IMR-90 (cell line): ENCODE data around the gene ORC5. TPM values are rescaled to one million over a fixed set of nuclear protein-coding genes. Genes with fewer than 3 reads are reported as not detected.

Source experiments
- ATAC-seq: fragments of 200-7000 bp; cut with Tn5 transposase; 2 replicates; pipeline ENCODE4 v1.9.1; 2020; ENCODE audit warnings: low read depth, mild to moderate bottlenecking, moderate library complexity
- BruUV-seq: library from RNA; stranded (reverse); fragments of 400-500 nt; replicated peaks from 2 replicates; lab custom pipeline; 2021; lab: Mats Ljungman, UMichigan
- CTCF ChIA-PET: fragments of 300-600 bp; formaldehyde crosslinking; extraction: SDS; loops from one replicate; lab custom pipeline; 2021; ENCODE audit warnings: antibody characterized with exemption; lab: Yijun Ruan, JAX
- POLR2A ChIA-PET: fragments of 300-600 bp; sonication (Branson Sonifier 250); formaldehyde crosslinking; loops from one replicate; lab custom pipeline; 2022; ENCODE audit warnings: antibody characterized with exemption; ENCODE audit not compliant: unreplicated experiment; lab: Charles Lee
- DNase-seq: peaks from one replicate; pipeline ENCODE4 v3.0.0; 2013
- H2AFZ ChIP-seq: replicated peaks from 2 replicates; pipeline ENCODE3; 2013; ENCODE audit warnings: low read length, mild to moderate bottlenecking; ENCODE audit not compliant: poor library complexity
- H2AK5ac ChIP-seq: 2 replicates; pipeline ENCODE4 v1.6.1; 2013; ENCODE audit warnings: low read depth, low read length, inconsistent platforms
- H2AK9ac ChIP-seq: replicated peaks from 2 replicates; pipeline ENCODE3; 2013; ENCODE audit warnings: mild to moderate bottlenecking, low read depth, low read length, moderate library complexity; ENCODE audit not compliant: poor library complexity
- H2BK120ac ChIP-seq: 2 replicates; pipeline ENCODE4 v1.6.1; 2013; ENCODE audit warnings: low read depth, low read length, inconsistent platforms
- H2BK15ac ChIP-seq: 3 replicates; pipeline ENCODE4 v1.6.1; 2013; ENCODE audit warnings: low read depth, low read length, inconsistent platforms
- H2BK20ac ChIP-seq: 2 replicates; pipeline ENCODE4 v1.6.1; 2013; ENCODE audit warnings: low read depth, mild to moderate bottlenecking, inconsistent platforms, low read length, moderate library complexity
- H2BK5ac ChIP-seq: 2 replicates; pipeline ENCODE4 v1.6.1; 2013; ENCODE audit warnings: mild to moderate bottlenecking, low read depth, low read length, inconsistent platforms; ENCODE audit not compliant: poor library complexity, severe bottlenecking
- H3K14ac ChIP-seq: replicated peaks from 2 replicates; pipeline ENCODE4 v1.6.1; 2013; ENCODE audit warnings: low read depth, low read length, inconsistent platforms
- H3K18ac ChIP-seq: 2 replicates; pipeline ENCODE4 v1.6.1; 2013; ENCODE audit warnings: low read depth, low read length, control low read depth
- H3K23ac ChIP-seq: 2 replicates; pipeline ENCODE4 v1.6.1; 2013; ENCODE audit warnings: low read depth, low read length, inconsistent platforms
- H3K27ac ChIP-seq: 2 replicates; pipeline ENCODE4 v1.5.1; 2013; ENCODE audit warnings: mild to moderate bottlenecking, control low read depth, low read length; ENCODE audit not compliant: insufficient read depth
- H3K27me3 ChIP-seq: 2 replicates; pipeline ENCODE4 v1.6.1; 2013; ENCODE audit warnings: low read length; ENCODE audit not compliant: control insufficient read depth, insufficient read depth
- H3K36me3 ChIP-seq: 2 replicates; pipeline ENCODE4 v1.6.1; 2013; ENCODE audit warnings: low read length, mixed read lengths; ENCODE audit not compliant: control insufficient read depth, insufficient read depth
- H3K4ac ChIP-seq: 2 replicates; pipeline ENCODE4 v1.6.1; 2013; ENCODE audit warnings: low read depth, low read length, inconsistent platforms
- H3K4me1 ChIP-seq: 2 replicates; pipeline ENCODE4 v1.6.1; 2013; ENCODE audit warnings: low read length, mixed read lengths; ENCODE audit not compliant: control insufficient read depth, insufficient read depth
- H3K4me2 ChIP-seq: 2 replicates; pipeline ENCODE4 v1.6.1; 2013; ENCODE audit warnings: low read depth, mild to moderate bottlenecking, control low read depth, low read length, moderate library complexity
- H3K4me3 ChIP-seq: 2 replicates; pipeline ENCODE4 v1.5.1; 2013; ENCODE audit warnings: low read depth, mild to moderate bottlenecking, control low read depth, low read length, moderate library complexity; ENCODE audit not compliant: insufficient read depth
- H3K56ac ChIP-seq: 2 replicates; pipeline ENCODE4 v1.6.1; 2013; ENCODE audit warnings: low read length, inconsistent platforms; ENCODE audit not compliant: insufficient read depth; ENCODE audit errors: extremely low read depth
- H3K79me1 ChIP-seq, 2 experiments: 2 replicates each; pipeline ENCODE4 v1.6.1; 2013; ENCODE audit warnings: low read length in 2 of 2, inconsistent platforms in 1 of 2, low read depth in 1 of 2
- H3K9ac ChIP-seq: 2 replicates; pipeline ENCODE4 v1.6.1; 2013; ENCODE audit warnings: low read depth, low read length, control low read depth
- H3K9me1 ChIP-seq: 2 replicates; pipeline ENCODE4 v1.6.1; 2013; ENCODE audit warnings: low read length, inconsistent platforms; ENCODE audit not compliant: insufficient read depth
- H3K9me3 ChIP-seq: 2 replicates; pipeline ENCODE4 v1.6.1; 2013; ENCODE audit warnings: low read length; ENCODE audit not compliant: control insufficient read depth, insufficient read depth
- H4K20me1 ChIP-seq: 2 replicates; pipeline ENCODE4 v1.6.1; 2013; ENCODE audit warnings: low read length, inconsistent platforms; ENCODE audit not compliant: insufficient read depth
- H4K5ac ChIP-seq: 2 replicates; pipeline ENCODE4 v1.6.1; 2013; ENCODE audit warnings: mild to moderate bottlenecking, low read depth, low read length, control low read depth
- H4K8ac ChIP-seq, 2 experiments: 2 replicates each; pipeline ENCODE4 v1.6.1; 2013; ENCODE audit warnings: low read depth in 2 of 2, low read length in 2 of 2, control low read depth in 1 of 2, inconsistent platforms in 1 of 2
- H4K91ac ChIP-seq: 2 replicates; pipeline ENCODE4 v1.6.1; 2013; ENCODE audit warnings: low read depth, low read length, inconsistent platforms; ENCODE audit not compliant: insufficient read depth
- BHLHE40 ChIP-seq: fragments of 150-350 bp; IDR thresholded peaks from 2 replicates; pipeline ENCODE4 v1.6.1; 2016; ENCODE audit warnings: mild to moderate bottlenecking, low read depth, low read length
- MAFK ChIP-seq: IDR thresholded peaks from 2 replicates; pipeline ENCODE4 v1.6.1; 2012; ENCODE audit warnings: low read depth, low read length, improper control_type of control experiment
- WGBS, 2 experiments: methylation state at CpG; one replicate each; pipeline versions ENCODE4 v1.1.5 to v1.1.7; 2013; ENCODE audit warnings: missing lambda C conversion rate in 2 of 2; ENCODE audit not compliant: insufficient read length in 1 of 2; ENCODE audit errors: extremely low coverage in 2 of 2; 5-methylcytosine and 5-hydroxymethylcytosine counted together
- dilution Hi-C: fragments of 300-500 bp; cut with HindIII; formaldehyde crosslinking; loops from one replicate; pipeline ENCODE4 v1.14.3; 2018; ENCODE audit warnings: low sequenced_read_pairs; ENCODE audit not compliant: unreplicated experiment
- in situ Hi-C: fragments of 300-500 bp; cut with MboI; formaldehyde crosslinking; loops from 3 replicates; pipeline ENCODE4 v1.14.3; 2019; ENCODE audit warnings: low sequenced_read_pairs, inconsistent platforms, mixed read lengths
- intact Hi-C: fragments of 100-400 bp; cut with micrococcal nuclease; formaldehyde crosslinking; loops from 2 replicates; pipeline ENCODE4 v1.10.0; 2022
- polyA plus RNA-seq, 3 experiments: library from polyadenylated mRNA; depleted of rRNA; stranded (reverse); fragments of >200 nt; gene quantifications; 2 replicates each; pipeline ENCODE4 v1.2.3, GENCODE V29; 2012; ENCODE audit warnings: low replicate concordance in 1 of 3
- total RNA-seq: library from RNA; depleted of rRNA; stranded (reverse); fragments of >200 nt; gene quantifications from 2 replicates; pipeline ENCODE4 v1.2.3, GENCODE V29; 2012

Gene ORC5
- total and polyA plus RNA-seq, 2 of the 4 experiments (the other 2 are of a cell fraction): 7.9 to 18.8 TPM

GRCh38 chr7:104152468-104152867 lies 55.3 kb downstream of the ORC5 start:
- H4K91ac ChIP-seq: no peak overlapping the region
- H4K8ac ChIP-seq: no peak overlapping the region
- H3K4me1 ChIP-seq: no peaks in the 10 kb centered on the region
- H2AK9ac ChIP-seq: no peak overlapping the region
- no peak overlapping the region for H3K4me2 ChIP-seq
- no CpG with 5 or more reads among the region's 1 CpG for WGBS, 2 experiments
- TF ChIP-seq BHLHE40 (no peak), MAFK (peak; percentile 36; the same call in 1 of the 2 replicates)
- H3K27ac ChIP-seq: no peak overlapping the region
- no peak overlapping the region for H3K14ac ChIP-seq
- H2AFZ ChIP-seq: no peak overlapping the region
- no peak overlapping the region for H3K9ac ChIP-seq
- no peak overlapping the region for H3K18ac ChIP-seq
- no peaks in the 10 kb centered on the region for H3K79me1 ChIP-seq
- H3K36me3 ChIP-seq: no peaks in the 10 kb centered on the region; the same call in 1 of the 2 replicates
- no peaks in the 10 kb centered on the region for H3K27me3 ChIP-seq
- no peak overlapping the region for H3K23ac ChIP-seq
- H3K9me1 ChIP-seq: no peaks in the 10 kb centered on the region
- H2BK15ac ChIP-seq: no peak overlapping the region
- no peaks in the 10 kb centered on the region for H3K9me3 ChIP-seq
- CTCF ChIA-PET: interaction anchor here (0.6 to 1.8 kb wide), 3 partner anchors 46 to 630 kb away, joined by 3 to 4 read pairs (median 3); no protein-coding TSS in a partner anchor
- ATAC-seq (no peak), DNase-seq (no peak)
- H2BK120ac ChIP-seq: no peak overlapping the region
- dilution Hi-C loops (no loop called here), in situ Hi-C loops (no loop called here), intact Hi-C loops (loop anchor here (5.0 kb wide), 2 partner anchors 40 to 165 kb away; partner anchors contain the start of gene RELN)
- H2BK5ac ChIP-seq: no peak overlapping the region
- no peak overlapping the region for H4K5ac ChIP-seq
- BruUV-seq: no TSS peak
- H3K4ac ChIP-seq: no peak overlapping the region
- POLR2A ChIA-PET: no interaction called here
- no peak overlapping the region for H3K4me3 ChIP-seq
- H3K56ac ChIP-seq: no peak overlapping the region
- H2BK20ac ChIP-seq: no peak overlapping the region
- no peaks in the 10 kb centered on the region for H4K20me1 ChIP-seq
- H2AK5ac ChIP-seq: no peak overlapping the region
